GM12878 (cell line): Measurements from ENCODE around the gene ELP4.

Source experiments
- BCL11A ChIP-seq: IDR thresholded peaks from 2 replicates; pipeline ENCODE4 v1.6.1; 2011; ENCODE audit warnings: low read depth, low read length
- BHLHE40 ChIP-seq, 2 experiments: fragments of 450-650 bp in 1 of 2; IDR thresholded peaks; 2 replicates each; pipeline ENCODE4 v1.6.1; 2011 to 2017; ENCODE audit warnings: low read depth in 2 of 2, borderline replicate concordance in 1 of 2, improper control_type of control experiment in 1 of 2, low read length in 1 of 2, mild to moderate bottlenecking in 1 of 2
- CTCF ChIP-seq, 3 experiments: IDR thresholded peaks in 2 of 3; conservative IDR thresholded peaks in 1 of 3; 2 replicates each; pipeline ENCODE4 v1.5.1; 2011; ENCODE audit warnings: low read depth in 3 of 3, low read length in 3 of 3, mild to moderate bottlenecking in 3 of 3, control low read depth in 2 of 3, moderate library complexity in 2 of 3, inconsistent platforms in 1 of 3, mixed read lengths in 1 of 3; ENCODE audit not compliant: control insufficient read depth in 2 of 3, insufficient read depth in 1 of 3; ENCODE audit errors: extremely low read depth in 1 of 3
- JUNB ChIP-seq: IDR thresholded peaks from 2 replicates; pipeline ENCODE4 v1.6.1; 2016; ENCODE audit warnings: antibody characterized with exemption, mild to moderate bottlenecking
- KDM1A ChIP-seq: fragments of 200-600 bp; sonication (generic); IDR thresholded peaks from 2 replicates; pipeline ENCODE4 v1.6.1; 2016; ENCODE audit warnings: borderline replicate concordance
- NBN ChIP-seq: fragments of 450-650 bp; IDR thresholded peaks from 2 replicates; pipeline ENCODE4 v1.6.1; 2016
- NRF1 ChIP-seq: conservative IDR thresholded peaks from 2 replicates; pipeline ENCODE4 v1.6.1; 2011; ENCODE audit warnings: mild to moderate bottlenecking, low read depth, low read length, improper control_type of control experiment
- POLR2A ChIP-seq: IDR thresholded peaks from 2 replicates; pipeline ENCODE4 v1.6.1; 2011; ENCODE audit warnings: low read depth, mild to moderate bottlenecking, low read length
- POLR2AphosphoS5 ChIP-seq: IDR thresholded peaks from 2 replicates; pipeline ENCODE4 v1.6.1; 2011; ENCODE audit warnings: mild to moderate bottlenecking, low read length, inconsistent platforms
- PRDM15 ChIP-seq: fragments of 450-650 bp; formaldehyde crosslinking; IDR thresholded peaks from 2 replicates; pipeline ENCODE4 v1.4.0; 2020; ENCODE audit warnings: mild to moderate bottlenecking, moderate library complexity
- SP1 ChIP-seq: IDR thresholded peaks from one replicate; pipeline ENCODE4 v1.6.1; 2011; ENCODE audit warnings: low read depth, low read length
- USF2 ChIP-seq: IDR thresholded peaks from 2 replicates; pipeline ENCODE4 v1.6.1; 2011; ENCODE audit warnings: low read depth, low read length, improper control_type of control experiment, borderline replicate concordance
- ZBED1 ChIP-seq: IDR thresholded peaks from 2 replicates; pipeline ENCODE4 v1.6.1; 2016; ENCODE audit warnings: borderline replicate concordance
- ZSCAN29 ChIP-seq: fragments of 450-650 bp; IDR thresholded peaks from 2 replicates; pipeline ENCODE4 v1.6.1; 2017; ENCODE audit warnings: mild to moderate bottlenecking, moderate library complexity

GRCh38 chr11:31809541-31809856 is 299.9 kb downstream of the ELP4 start:
- TF ChIP-seq BCL11A (no peak), PRDM15 (CRISPR knock-in tag) (no peak), BHLHE40 (IDR thresholded peaks at IDR 0.05; ENCODE audit: borderline replicate concordance in 1 of 2, low read depth in 2 of 2, low read length in 1 of 2) (no peak), POLR2A (no peak), JUNB (no peak), ZBED1 (no peak), POLR2AphosphoS5 (no peak), NRF1 (no peak), CTCF (IDR thresholded peaks at IDR 0.05 in 2 of 3, conservative IDR thresholded peaks at IDR 0.05 in 1 of 3; ENCODE audit: control insufficient read depth in 2 of 3, extremely low read depth in 1 of 3, insufficient read depth in 1 of 3, low read depth in 3 of 3, low read length in 3 of 3) (no peak), USF2 (no peak), ZSCAN29 (no peak), KDM1A (no peak), NBN (no peak), SP1 (no peak)
